Measurements from ENCODE around the gene ALDH1A3.

- TF ChIP-seq CTCF (IDR thresholded peaks at IDR 0.05) (no peak), POLR2A (IDR thresholded peaks at IDR 0.05) (no peak)
Measured at GRCh38 chr15:100949691-100950090, 70.1 kb downstream of the ALDH1A3 start.
